ENCODE results near the gene DNAJA1. TPM values are rescaled to one million over a fixed set of nuclear protein-coding genes. Genes with fewer than 3 reads are reported as not detected.

DNAJA1 gene
- total RNA-seq, 1 experiment from 2014 or later, result 117 TPM

DNA sequence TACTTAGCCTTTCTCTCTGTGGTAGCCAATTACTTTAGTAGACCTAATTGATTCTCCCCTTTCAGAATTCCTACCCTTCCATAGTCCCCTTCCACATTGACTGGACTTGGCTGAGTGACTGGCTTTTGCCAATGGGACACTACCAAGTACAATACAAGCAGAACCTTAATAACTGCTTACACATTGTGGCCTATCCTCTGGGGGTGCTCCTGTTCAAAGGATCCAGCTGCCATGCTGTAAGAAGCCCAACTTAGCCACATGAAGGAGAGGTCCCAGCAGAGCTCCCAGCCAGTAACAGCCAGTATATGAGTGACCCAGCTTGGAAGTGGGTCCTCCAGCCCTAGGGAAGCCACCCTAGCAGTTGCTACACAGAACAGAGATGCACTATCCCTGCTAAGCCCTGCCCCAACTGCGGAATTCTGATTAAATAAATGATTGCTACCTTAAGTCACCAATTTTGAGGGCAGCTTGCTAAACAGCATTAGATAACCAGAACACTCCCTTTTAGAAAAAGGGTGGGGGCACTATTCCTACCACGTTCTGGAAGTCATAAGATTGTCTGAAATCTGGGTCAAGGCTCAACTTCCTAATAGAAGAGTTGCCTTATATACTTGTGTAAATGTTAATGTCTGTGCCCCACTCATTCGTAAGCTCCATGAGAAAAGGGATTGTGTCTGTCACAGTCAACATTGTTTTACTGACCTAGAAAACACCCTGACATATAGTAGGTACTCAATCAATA is 12.6 kb upstream of the DNAJA1 start:
- H3K9me2 ChIP-seq (ENCODE audit: insufficient read depth), result no peaks in the 10 kb centered on the region
- no peak overlapping the region for H2AFZ ChIP-seq (ENCODE audit: low read depth, low read length, poor library complexity, severe bottlenecking)
- H3K4me2 ChIP-seq (ENCODE audit: low read length), result no peak overlapping the region
- no TSS peak for BruUV-seq (replicated peaks)
- POLR2A ChIA-PET, result interaction anchor here (8.1 kb wide), 1 partner anchor 13 kb away, joined by 58 read pairs; the partner anchor contains the start of gene DNAJA1
- no peak for DNase-seq (ENCODE audit: low read depth, low spot score)
- RAD21 ChIA-PET (ENCODE audit: low non-redundant PET in 1 of 2, low total read pairs in 2 of 2, uncharacterized antibody in 2 of 2, unreplicated experiment in 2 of 2), result no interaction called here
- no peaks in the 10 kb centered on the region for H3K9me3 ChIP-seq (ENCODE audit: control insufficient read depth in 1 of 2, insufficient read depth in 1 of 2, low read depth in 1 of 2, low read length in 2 of 2)
- H3K36me3 ChIP-seq (ENCODE audit: control insufficient read depth in 1 of 2, insufficient read depth in 2 of 2, low read length in 2 of 2), result no peaks in the 10 kb centered on the region
- no peaks in the 10 kb centered on the region for H3K4me1 ChIP-seq (ENCODE audit: control insufficient read depth in 1 of 2, insufficient read depth in 2 of 2, low read length in 2 of 2)
- peak; percentile 52 for ATAC-seq
- H3K79me2 ChIP-seq (ENCODE audit: insufficient read depth, low read length), result 0 out of 2 replicates have a peak, but pooled peaks cover 3% of the 10 kb centered on the region
- no peaks in the 10 kb centered on the region for H3K27me3 ChIP-seq (ENCODE audit: insufficient read depth, low read length)
- TF ChIP-seq, protein P1, sequence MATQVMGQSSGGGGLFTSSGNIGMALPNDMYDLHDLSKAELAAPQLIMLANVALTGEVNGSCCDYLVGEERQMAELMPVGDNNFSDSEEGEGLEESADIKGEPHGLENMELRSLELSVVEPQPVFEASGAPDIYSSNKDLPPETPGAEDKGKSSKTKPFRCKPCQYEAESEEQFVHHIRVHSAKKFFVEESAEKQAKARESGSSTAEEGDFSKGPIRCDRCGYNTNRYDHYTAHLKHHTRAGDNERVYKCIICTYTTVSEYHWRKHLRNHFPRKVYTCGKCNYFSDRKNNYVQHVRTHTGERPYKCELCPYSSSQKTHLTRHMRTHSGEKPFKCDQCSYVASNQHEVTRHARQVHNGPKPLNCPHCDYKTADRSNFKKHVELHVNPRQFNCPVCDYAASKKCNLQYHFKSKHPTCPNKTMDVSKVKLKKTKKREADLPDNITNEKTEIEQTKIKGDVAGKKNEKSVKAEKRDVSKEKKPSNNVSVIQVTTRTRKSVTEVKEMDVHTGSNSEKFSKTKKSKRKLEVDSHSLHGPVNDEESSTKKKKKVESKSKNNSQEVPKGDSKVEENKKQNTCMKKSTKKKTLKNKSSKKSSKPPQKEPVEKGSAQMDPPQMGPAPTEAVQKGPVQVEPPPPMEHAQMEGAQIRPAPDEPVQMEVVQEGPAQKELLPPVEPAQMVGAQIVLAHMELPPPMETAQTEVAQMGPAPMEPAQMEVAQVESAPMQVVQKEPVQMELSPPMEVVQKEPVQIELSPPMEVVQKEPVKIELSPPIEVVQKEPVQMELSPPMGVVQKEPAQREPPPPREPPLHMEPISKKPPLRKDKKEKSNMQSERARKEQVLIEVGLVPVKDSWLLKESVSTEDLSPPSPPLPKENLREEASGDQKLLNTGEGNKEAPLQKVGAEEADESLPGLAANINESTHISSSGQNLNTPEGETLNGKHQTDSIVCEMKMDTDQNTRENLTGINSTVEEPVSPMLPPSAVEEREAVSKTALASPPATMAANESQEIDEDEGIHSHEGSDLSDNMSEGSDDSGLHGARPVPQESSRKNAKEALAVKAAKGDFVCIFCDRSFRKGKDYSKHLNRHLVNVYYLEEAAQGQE (IDR thresholded peaks at IDR 0.05; ENCODE audit: low read depth), result no peak
- TF ChIP-seq POLR2A (IDR thresholded peaks at IDR 0.05; ENCODE audit: borderline replicate concordance, extremely low read depth, insufficient read depth, insufficient read length) (no peak), ZNF274 (IDR thresholded peaks at IDR 0.05; ENCODE audit: low read depth, low read length) (no peak), EZH2 (IDR thresholded peaks at IDR 0.05) (no peak), POLR2AphosphoS5 (IDR thresholded peaks at IDR 0.05; ENCODE audit: low read depth, low read length) (no peak), EGR1 (IDR thresholded peaks at IDR 0.05; ENCODE audit: low read depth) (no peak)
- TF ChIP-seq, protein P2, sequence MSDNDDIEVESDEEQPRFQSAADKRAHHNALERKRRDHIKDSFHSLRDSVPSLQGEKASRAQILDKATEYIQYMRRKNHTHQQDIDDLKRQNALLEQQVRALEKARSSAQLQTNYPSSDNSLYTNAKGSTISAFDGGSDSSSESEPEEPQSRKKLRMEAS (IDR thresholded peaks at IDR 0.05), result no peak
- intact Hi-C loops (cut with micrococcal nuclease), result no loop called here
- CTCF ChIA-PET, result no interaction called here
- H3K4me3 ChIP-seq (replicated peaks in 1 of 2; ENCODE audit: low read depth in 1 of 2, low read length in 2 of 2), result no peak overlapping the region
- no peak overlapping the region for H3K9ac ChIP-seq (ENCODE audit: low read length)
- no peak overlapping the region for H3K27ac ChIP-seq (ENCODE audit: low read depth, low read length)
- 0 out of 2 replicates have a peak, but pooled peaks cover 2% of the 10 kb centered on the region for H4K20me1 ChIP-seq (ENCODE audit: insufficient read depth)
